Neural progenitor cell (in vitro differentiated cells): ENCODE data around the gene RENBP.

Experiments
- EZH2 ChIP-seq: fragments of 200-600 bp; sonication (generic); IDR thresholded peaks from 2 replicates; pipeline ENCODE4 v1.6.1; 2017; ENCODE audit warnings: antibody characterized with exemption, mild to moderate bottlenecking, moderate library complexity
- TF ChIP-seq, protein P1 (sequence below): fragments of 200-600 bp; sonication (generic); IDR thresholded peaks from 2 replicates; pipeline ENCODE4 v1.5.1; 2017; ENCODE audit warnings: antibody characterized with exemption, mild to moderate bottlenecking

DNA sequence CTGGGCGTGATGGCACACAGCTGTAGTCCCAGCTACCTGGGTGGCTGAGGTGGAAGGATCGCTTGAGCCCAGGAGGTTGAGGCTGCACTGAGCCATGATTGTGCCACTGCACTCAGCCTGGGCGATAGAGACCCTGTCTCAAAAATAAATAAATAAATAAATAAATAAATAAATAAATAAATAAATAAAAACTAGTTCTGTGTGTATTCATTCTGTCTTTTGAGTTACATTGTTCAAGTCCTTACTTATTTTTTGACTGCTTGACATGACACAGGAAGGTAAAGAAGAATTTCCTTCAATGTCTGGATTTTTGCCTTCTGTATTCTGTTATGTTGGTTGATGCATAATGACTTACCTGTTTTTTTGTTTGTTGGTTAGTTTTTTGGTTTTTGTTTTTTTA lies 7.4 kb downstream of the RENBP start:
- TF ChIP-seq, protein P1, sequence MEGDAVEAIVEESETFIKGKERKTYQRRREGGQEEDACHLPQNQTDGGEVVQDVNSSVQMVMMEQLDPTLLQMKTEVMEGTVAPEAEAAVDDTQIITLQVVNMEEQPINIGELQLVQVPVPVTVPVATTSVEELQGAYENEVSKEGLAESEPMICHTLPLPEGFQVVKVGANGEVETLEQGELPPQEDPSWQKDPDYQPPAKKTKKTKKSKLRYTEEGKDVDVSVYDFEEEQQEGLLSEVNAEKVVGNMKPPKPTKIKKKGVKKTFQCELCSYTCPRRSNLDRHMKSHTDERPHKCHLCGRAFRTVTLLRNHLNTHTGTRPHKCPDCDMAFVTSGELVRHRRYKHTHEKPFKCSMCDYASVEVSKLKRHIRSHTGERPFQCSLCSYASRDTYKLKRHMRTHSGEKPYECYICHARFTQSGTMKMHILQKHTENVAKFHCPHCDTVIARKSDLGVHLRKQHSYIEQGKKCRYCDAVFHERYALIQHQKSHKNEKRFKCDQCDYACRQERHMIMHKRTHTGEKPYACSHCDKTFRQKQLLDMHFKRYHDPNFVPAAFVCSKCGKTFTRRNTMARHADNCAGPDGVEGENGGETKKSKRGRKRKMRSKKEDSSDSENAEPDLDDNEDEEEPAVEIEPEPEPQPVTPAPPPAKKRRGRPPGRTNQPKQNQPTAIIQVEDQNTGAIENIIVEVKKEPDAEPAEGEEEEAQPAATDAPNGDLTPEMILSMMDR, result no peak
- TF ChIP-seq EZH2, result no peak
